H9 (cell line): ENCODE data around the gene MAP1LC3B. TPM values are rescaled to one million over a fixed set of nuclear protein-coding genes. Genes with fewer than 3 reads are reported as not detected.

Experiments
- DNase-seq: peaks from one replicate; pipeline ENCODE4 v3.0.0-alpha.2; 2017
- H2AFZ ChIP-seq: one replicate; pipeline ENCODE4 v1.6.1; 2013; ENCODE audit warnings: mild to moderate bottlenecking, low read length, control low read depth, moderate library complexity
- H2AK5ac ChIP-seq: 2 replicates; pipeline ENCODE4 v1.6.1; 2013; ENCODE audit warnings: low read length, control low read depth, mixed read lengths; ENCODE audit not compliant: insufficient read length
- H2BK120ac ChIP-seq: one replicate; pipeline ENCODE4 v1.6.1; 2013; ENCODE audit warnings: low read depth, mild to moderate bottlenecking, low read length, control low read depth, inconsistent platforms; ENCODE audit not compliant: poor library complexity, severe bottlenecking
- H2BK12ac ChIP-seq: 2 replicates; pipeline ENCODE4 v1.6.1; 2013; ENCODE audit warnings: low read length, control low read depth, mixed read lengths, low read depth; ENCODE audit not compliant: insufficient read length
- H2BK15ac ChIP-seq: 2 replicates; pipeline ENCODE4 v1.6.1; 2013; ENCODE audit warnings: low read depth, low read length, control low read depth
- H2BK20ac ChIP-seq: one replicate; pipeline ENCODE4 v1.6.1; 2013; ENCODE audit warnings: low read depth, mild to moderate bottlenecking, low read length, control low read depth, inconsistent platforms; ENCODE audit not compliant: poor library complexity, severe bottlenecking
- H2BK5ac ChIP-seq: 2 replicates; pipeline ENCODE4 v1.6.1; 2013; ENCODE audit warnings: low read length, control low read depth, mixed read lengths; ENCODE audit not compliant: insufficient read length
- H3K14ac ChIP-seq: 2 replicates; pipeline ENCODE4 v1.6.1; 2013; ENCODE audit warnings: low read length, control low read depth; ENCODE audit not compliant: insufficient read depth
- H3K18ac ChIP-seq: 2 replicates; pipeline ENCODE4 v1.6.1; 2013; ENCODE audit warnings: low read depth, mild to moderate bottlenecking, mixed read lengths, low read length, control low read depth; ENCODE audit not compliant: insufficient read length
- H3K23ac ChIP-seq: 2 replicates; pipeline ENCODE4 v1.6.1; 2013; ENCODE audit warnings: low read length, control low read depth, mixed read lengths, low read depth; ENCODE audit not compliant: insufficient read length
- H3K23me2 ChIP-seq: 2 replicates; pipeline ENCODE4 v1.6.1; 2013; ENCODE audit warnings: low read depth, mild to moderate bottlenecking, mixed read lengths, low read length, control low read depth; ENCODE audit not compliant: insufficient read length, poor library complexity, severe bottlenecking
- H3K27ac ChIP-seq: 2 replicates; pipeline ENCODE4 v1.5.1; 2013; ENCODE audit warnings: low read length, control low read depth, mixed read lengths, low read depth; ENCODE audit not compliant: insufficient read length
- H3K27me3 ChIP-seq: 2 replicates; pipeline ENCODE4 v1.6.1; 2013; ENCODE audit warnings: low read length, control low read depth, inconsistent platforms; ENCODE audit not compliant: insufficient read depth
- H3K4ac ChIP-seq: 2 replicates; pipeline ENCODE4 v1.6.1; 2013; ENCODE audit warnings: low read depth, mild to moderate bottlenecking, control low read depth, inconsistent platforms, low read length, moderate library complexity
- H3K4me1 ChIP-seq: 2 replicates; pipeline ENCODE4 v1.6.1; 2013; ENCODE audit warnings: low read length, control low read depth, inconsistent platforms; ENCODE audit not compliant: insufficient read depth
- H3K4me2 ChIP-seq: 2 replicates; pipeline ENCODE4 v1.6.1; 2013; ENCODE audit warnings: low read length, control low read depth, mixed read lengths; ENCODE audit not compliant: insufficient read length, insufficient read depth
- H3K56ac ChIP-seq: 2 replicates; pipeline ENCODE4 v1.6.1; 2013; ENCODE audit warnings: low read depth, mild to moderate bottlenecking, mixed read lengths, low read length, control low read depth; ENCODE audit not compliant: insufficient read length
- H3K79me1 ChIP-seq: 2 replicates; pipeline ENCODE4 v1.6.1; 2013; ENCODE audit warnings: low read depth, mild to moderate bottlenecking, moderate library complexity, low read length, control low read depth, inconsistent platforms; ENCODE audit not compliant: insufficient read depth, poor library complexity, severe bottlenecking
- H3K79me2 ChIP-seq: 2 replicates; pipeline ENCODE4 v1.6.1; 2013; ENCODE audit warnings: low read length, control low read depth, inconsistent platforms; ENCODE audit not compliant: insufficient read depth
- H3K9ac ChIP-seq: 2 replicates; pipeline ENCODE4 v1.6.1; 2013; ENCODE audit warnings: low read length, control low read depth, mixed read lengths; ENCODE audit not compliant: insufficient read length; ENCODE audit errors: extremely low read depth
- H3K9me3 ChIP-seq: one replicate; pipeline ENCODE4 v1.6.1; 2013; ENCODE audit warnings: low read depth, low read length, inconsistent platforms; ENCODE audit not compliant: control insufficient read depth
- H3T11ph ChIP-seq: one replicate; pipeline ENCODE4 v1.6.1; 2013; ENCODE audit warnings: mild to moderate bottlenecking, low read length, control low read depth, inconsistent platforms
- H4K20me1 ChIP-seq: one replicate; pipeline ENCODE4 v1.6.1; 2013; ENCODE audit not compliant: control insufficient read depth, insufficient read length, insufficient read depth
- H4K5ac ChIP-seq: 2 replicates; pipeline ENCODE4 v1.6.1; 2013; ENCODE audit warnings: low read depth, mild to moderate bottlenecking, mixed read lengths, low read length, control low read depth; ENCODE audit not compliant: insufficient read length
- H4K8ac ChIP-seq: replicated peaks from 2 replicates; pipeline ENCODE4 v1.6.1; 2013; ENCODE audit warnings: low read length, control low read depth, mixed read lengths, low read depth; ENCODE audit not compliant: insufficient read length
- H4K91ac ChIP-seq: 2 replicates; pipeline ENCODE4 v1.6.1; 2013; ENCODE audit warnings: low read depth, mild to moderate bottlenecking, moderate library complexity, mixed read lengths, low read length, control low read depth; ENCODE audit not compliant: insufficient read length
- H3K27ac Mint-ChIP-seq, 3 experiments: 2 replicates in 2 of 3; 3 replicates in 1 of 3; pipeline ENCODE4 v1.8.0; 2020 to 2021; ENCODE audit warnings: mixed read lengths in 3 of 3, mild to moderate bottlenecking in 1 of 3, moderate library complexity in 1 of 3
- H3K27me3 Mint-ChIP-seq: 2 replicates; pipeline ENCODE4 v1.8.0; 2021; ENCODE audit warnings: low read depth, mild to moderate bottlenecking, moderate library complexity, mixed read lengths
- H3K36me3 Mint-ChIP-seq, 3 experiments: 2 replicates in 2 of 3; 3 replicates in 1 of 3; pipeline ENCODE4 v1.8.0; 2020 to 2021; ENCODE audit warnings: low read depth in 3 of 3, mixed read lengths in 3 of 3; ENCODE audit not compliant: insufficient read depth in 1 of 3
- H3K4me1 Mint-ChIP-seq, 2 experiments: 2 replicates each; pipeline ENCODE4 v1.8.0; 2020; ENCODE audit warnings: mixed read lengths in 2 of 2
- H3K4me3 Mint-ChIP-seq, 2 experiments: 2 replicates in 1 of 2; 3 replicates in 1 of 2; pipeline ENCODE4 v1.8.0; 2020 to 2021; ENCODE audit warnings: mild to moderate bottlenecking in 2 of 2, mixed read lengths in 2 of 2, moderate library complexity in 1 of 2
- H3K9me3 Mint-ChIP-seq, 2 experiments: 2 replicates in 1 of 2; 3 replicates in 1 of 2; pipeline ENCODE4 v1.8.0; 2020; ENCODE audit warnings: mild to moderate bottlenecking in 2 of 2, mixed read lengths in 2 of 2, moderate library complexity in 1 of 2
- CTCF ChIP-seq: fragments of 200-600 bp; sonication (generic); conservative IDR thresholded peaks from 3 replicates; pipeline ENCODE4 v1.8.0; 2021; ENCODE audit warnings: antibody characterized with exemption, mild to moderate bottlenecking
- WGBS: extraction: QIAGEN DNeasy Blood & Tissue Kit; methylation state at CpG from one replicate; pipeline ENCODE4 v1.1.7; 2013; ENCODE audit warnings: missing lambda C conversion rate, low lambda C conversion rate, mixed read lengths; ENCODE audit not compliant: insufficient read length; ENCODE audit errors: extremely low coverage; 5-methylcytosine and 5-hydroxymethylcytosine counted together
- total RNA-seq: library from RNA; stranded (reverse); gene quantifications from 2 replicates; pipeline ENCODE4 v1.2.1, GENCODE V29; 2021

Gene MAP1LC3B
- total RNA-seq, 1 experiment from 2014 or later: 47.1 TPM

GRCh38 chr16:87434146-87434667, 42.1 kb downstream of the MAP1LC3B start:
- H3K9me3 ChIP-seq: no peaks in the 10 kb centered on the region
- no peak overlapping the region for H4K8ac ChIP-seq
- H2BK20ac ChIP-seq: no peak overlapping the region
- no peak for DNase-seq
- TF ChIP-seq CTCF: no peak
- no peaks in the 10 kb centered on the region for H3K23me2 ChIP-seq
- no peaks in the 10 kb centered on the region for H3K4me1 ChIP-seq
- no peaks in the 10 kb centered on the region for H3K9me3 Mint-ChIP-seq
- no peak overlapping the region for H2BK15ac ChIP-seq
- no peak overlapping the region for H4K91ac ChIP-seq
- no peak overlapping the region for H3K4me2 ChIP-seq
- no peak overlapping the region for H2AK5ac ChIP-seq
- H3K14ac ChIP-seq: no peak overlapping the region
- H2AFZ ChIP-seq: no peak overlapping the region
- H2BK12ac ChIP-seq: no peak overlapping the region
- H3K27me3 Mint-ChIP-seq: no peaks in the 10 kb centered on the region
- H3K9ac ChIP-seq: no peak overlapping the region
- H3K27ac ChIP-seq: no peak overlapping the region
- WGBS: no CpG with 5 or more reads among the region's 22 CpGs
- no peak overlapping the region for H3K4me3 Mint-ChIP-seq
- no peak overlapping the region for H3K4ac ChIP-seq
- H3K18ac ChIP-seq: no peak overlapping the region
- H3K79me2 ChIP-seq: no peaks in the 10 kb centered on the region
- no peak overlapping the region for H2BK5ac ChIP-seq
- no peak overlapping the region for H4K5ac ChIP-seq
- peaks cover 5% of the 10 kb centered on the region for H3K79me1 ChIP-seq
- no peak overlapping the region for H3K23ac ChIP-seq
- no peak overlapping the region for H3K56ac ChIP-seq
- no peaks in the 10 kb centered on the region for H3K27me3 ChIP-seq
- H2BK120ac ChIP-seq: no peak overlapping the region
- H3T11ph ChIP-seq: no peak overlapping the region
- H3K36me3 Mint-ChIP-seq: peaks cover 7 to 16% (median 16%) of the 10 kb centered on the region in 3 experiments; a peak in 6 of 7 replicates
- H4K20me1 ChIP-seq: no peaks in the 10 kb centered on the region
- H3K4me1 Mint-ChIP-seq: peaks cover 7 to 8% of the 10 kb centered on the region in 2 experiments
- H3K27ac Mint-ChIP-seq: no peak overlapping the region; a peak in 1 of 7 replicates
